ENCODE results near the gene HOXB3.

GRCh38 chr17:48502901-48503300, 87.1 kb downstream of the HOXB3 start:
- TF ChIP-seq, protein P1, sequence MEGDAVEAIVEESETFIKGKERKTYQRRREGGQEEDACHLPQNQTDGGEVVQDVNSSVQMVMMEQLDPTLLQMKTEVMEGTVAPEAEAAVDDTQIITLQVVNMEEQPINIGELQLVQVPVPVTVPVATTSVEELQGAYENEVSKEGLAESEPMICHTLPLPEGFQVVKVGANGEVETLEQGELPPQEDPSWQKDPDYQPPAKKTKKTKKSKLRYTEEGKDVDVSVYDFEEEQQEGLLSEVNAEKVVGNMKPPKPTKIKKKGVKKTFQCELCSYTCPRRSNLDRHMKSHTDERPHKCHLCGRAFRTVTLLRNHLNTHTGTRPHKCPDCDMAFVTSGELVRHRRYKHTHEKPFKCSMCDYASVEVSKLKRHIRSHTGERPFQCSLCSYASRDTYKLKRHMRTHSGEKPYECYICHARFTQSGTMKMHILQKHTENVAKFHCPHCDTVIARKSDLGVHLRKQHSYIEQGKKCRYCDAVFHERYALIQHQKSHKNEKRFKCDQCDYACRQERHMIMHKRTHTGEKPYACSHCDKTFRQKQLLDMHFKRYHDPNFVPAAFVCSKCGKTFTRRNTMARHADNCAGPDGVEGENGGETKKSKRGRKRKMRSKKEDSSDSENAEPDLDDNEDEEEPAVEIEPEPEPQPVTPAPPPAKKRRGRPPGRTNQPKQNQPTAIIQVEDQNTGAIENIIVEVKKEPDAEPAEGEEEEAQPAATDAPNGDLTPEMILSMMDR (IDR thresholded peaks at IDR 0.05): no peak
- no peak for TF ChIP-seq EP300 (IDR thresholded peaks at IDR 0.05)
